GM10266 (cell line): Measurements from ENCODE around the gene PHF2.

ENCODE experiments used
- DNase-seq: peaks from one replicate; pipeline ENCODE4 v3.0.0; 2012; ENCODE audit errors: extremely low spot score
- TF ChIP-seq, protein P1 (sequence below): IDR thresholded peaks from 2 replicates; pipeline ENCODE4 v1.5.1; 2012; ENCODE audit warnings: mild to moderate bottlenecking, low read depth; ENCODE audit not compliant: control insufficient read depth, insufficient read depth; ENCODE audit errors: missing control alignments

The PHF2 gene

GRCh38 chr9:93624977-93625376 lies 48.6 kb downstream of the PHF2 start:
- TF ChIP-seq, protein P1, sequence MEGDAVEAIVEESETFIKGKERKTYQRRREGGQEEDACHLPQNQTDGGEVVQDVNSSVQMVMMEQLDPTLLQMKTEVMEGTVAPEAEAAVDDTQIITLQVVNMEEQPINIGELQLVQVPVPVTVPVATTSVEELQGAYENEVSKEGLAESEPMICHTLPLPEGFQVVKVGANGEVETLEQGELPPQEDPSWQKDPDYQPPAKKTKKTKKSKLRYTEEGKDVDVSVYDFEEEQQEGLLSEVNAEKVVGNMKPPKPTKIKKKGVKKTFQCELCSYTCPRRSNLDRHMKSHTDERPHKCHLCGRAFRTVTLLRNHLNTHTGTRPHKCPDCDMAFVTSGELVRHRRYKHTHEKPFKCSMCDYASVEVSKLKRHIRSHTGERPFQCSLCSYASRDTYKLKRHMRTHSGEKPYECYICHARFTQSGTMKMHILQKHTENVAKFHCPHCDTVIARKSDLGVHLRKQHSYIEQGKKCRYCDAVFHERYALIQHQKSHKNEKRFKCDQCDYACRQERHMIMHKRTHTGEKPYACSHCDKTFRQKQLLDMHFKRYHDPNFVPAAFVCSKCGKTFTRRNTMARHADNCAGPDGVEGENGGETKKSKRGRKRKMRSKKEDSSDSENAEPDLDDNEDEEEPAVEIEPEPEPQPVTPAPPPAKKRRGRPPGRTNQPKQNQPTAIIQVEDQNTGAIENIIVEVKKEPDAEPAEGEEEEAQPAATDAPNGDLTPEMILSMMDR, result no peak
- no peak for DNase-seq

- TF ChIP-seq, protein P1, result no peak
- DNase-seq, result no peak
Measured at GRCh38 chr9:93629920-93630319, 53.5 kb downstream of the PHF2 start.

DNA sequence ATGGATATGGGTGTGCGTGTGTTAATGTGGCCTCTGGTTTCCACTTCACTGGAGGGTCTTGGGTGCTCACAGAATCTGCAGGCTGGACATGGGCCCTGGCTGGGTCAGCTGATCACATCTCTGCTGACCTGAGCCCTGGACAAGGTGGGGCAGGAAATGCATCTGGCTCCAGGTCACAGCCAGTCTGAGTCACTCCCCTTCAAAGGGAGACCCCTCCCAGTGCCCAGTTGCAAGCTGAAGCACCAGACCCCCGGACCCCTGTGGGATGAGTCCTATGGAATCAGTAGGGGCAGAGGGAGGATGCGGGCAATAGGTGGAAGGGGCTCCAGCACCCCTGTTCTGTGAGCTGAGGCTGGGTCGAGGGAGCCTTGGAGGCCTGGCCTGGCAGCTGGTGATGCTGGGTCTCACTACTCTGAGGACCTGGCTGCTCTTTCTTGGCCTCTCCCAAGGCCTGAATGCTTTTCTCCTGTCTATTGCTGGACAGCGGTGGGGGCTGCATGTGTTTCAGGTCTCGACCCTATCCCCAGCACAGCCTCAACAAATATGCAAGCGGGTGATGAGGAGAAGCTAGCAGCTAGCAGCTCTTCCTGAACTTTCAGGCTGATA lies 54.5 kb downstream of the PHF2 start:
- TF ChIP-seq, protein P1, result no peak
- no peak for DNase-seq

DNA sequence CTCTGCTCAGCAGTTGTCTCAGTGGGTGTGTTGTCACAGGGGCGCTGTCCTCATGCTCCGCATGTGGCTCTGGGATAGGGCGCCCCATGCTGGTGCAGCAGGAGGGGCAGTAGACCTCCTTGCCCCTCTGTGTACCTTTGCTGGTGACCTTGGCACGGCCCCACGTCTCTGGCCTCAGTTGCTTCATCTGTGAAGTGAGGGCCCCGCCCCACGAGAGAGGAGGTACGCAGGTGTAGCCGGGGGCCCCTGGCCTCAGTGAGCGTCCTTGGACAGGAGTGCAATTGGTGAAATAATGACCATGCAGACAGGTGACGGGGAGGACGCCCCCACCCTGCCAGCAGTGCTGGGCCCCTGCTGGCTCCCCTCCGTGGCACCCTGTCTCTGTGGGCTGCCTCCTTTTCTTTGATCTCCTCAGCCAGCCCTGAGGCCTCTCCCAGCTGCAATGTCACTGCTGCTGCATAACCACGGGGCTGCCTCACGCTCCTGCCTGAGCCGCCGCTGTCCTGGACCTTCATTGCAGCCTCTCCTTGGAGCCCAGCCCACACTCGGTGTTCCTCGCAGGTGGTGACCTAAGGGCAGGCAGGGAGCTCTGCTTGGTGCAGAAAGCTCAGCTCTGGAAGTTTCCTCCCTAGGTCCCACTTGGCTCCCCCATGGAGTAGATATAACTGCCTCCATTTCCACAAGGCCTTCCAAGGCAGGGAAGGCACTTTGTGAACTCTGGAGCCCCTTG lies 57.3 kb downstream of the PHF2 start:
- TF ChIP-seq, protein P1, result no peak
- no peak for DNase-seq

GRCh38 chr9:93634311-93635185 lies 58.2 kb downstream of the PHF2 start:
- TF ChIP-seq, protein P1, result no peak
- no peak for DNase-seq

- TF ChIP-seq, protein P1, result no peak
- DNase-seq, result no peak
Measured at GRCh38 chr9:93635186-93636107, 59.1 kb downstream of the PHF2 start.
